ENCODE results near the gene DSPP.

- TF ChIP-seq CTCF (IDR thresholded peaks at IDR 0.05) (no peak), POLR2A (IDR thresholded peaks at IDR 0.05; ENCODE audit: low read depth) (no peak)
These were observed 33.3 kb upstream of the DSPP start for GRCh38 chr4:87574996-87575395.
